HG02642 (cell line): ENCODE data around the gene H2AZ2.
"Not testable (repeated sequence)": the region's sequence is repeated elsewhere in the genome, so short reads cannot be mapped to it uniquely, and the experiment has no call there.

Experiments used
- ATAC-seq: cut with Tn5 transposase; IDR thresholded peaks from one replicate; pipeline ENCODE4 v1.9.1; 2021; ENCODE audit warnings: mild to moderate bottlenecking; ENCODE audit not compliant: unreplicated experiment, poor library complexity

Gene H2AZ2

GRCh38 chr7:44789990-44790389 is 57.9 kb downstream of the H2AZ2 start:
- no peak for ATAC-seq

DNA sequence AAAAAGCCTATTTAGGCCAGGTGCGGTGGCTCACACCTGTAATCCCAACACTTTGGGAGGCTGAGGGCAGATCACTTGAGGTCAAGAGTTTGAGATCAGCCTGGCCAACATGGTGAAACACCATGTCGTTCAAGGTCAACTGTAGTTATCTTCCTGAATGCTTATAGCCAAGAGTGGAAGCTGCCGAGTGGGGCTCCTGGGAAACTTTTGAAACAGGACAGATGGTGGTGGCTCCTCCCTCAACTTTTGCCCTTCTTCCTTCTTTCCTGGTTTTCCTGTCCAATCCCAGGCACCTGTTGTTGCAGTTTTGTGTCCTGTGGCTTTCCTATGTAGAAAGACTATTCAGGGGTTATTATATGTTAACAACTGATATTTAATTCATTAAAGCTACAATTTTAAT is 60.1 kb downstream of the H2AZ2 start:
- ATAC-seq: no peak

- no peak for ATAC-seq
Measured at GRCh38 chr7:44787041-44787440, 60.8 kb downstream of the H2AZ2 start.

GRCh38 chr7:44785218-44785617 is 62.7 kb downstream of the H2AZ2 start:
- ATAC-seq: not testable (repeated sequence)

GRCh38 chr7:44784364-44784763 is 63.5 kb downstream of the H2AZ2 start:
- no peak for ATAC-seq

DNA sequence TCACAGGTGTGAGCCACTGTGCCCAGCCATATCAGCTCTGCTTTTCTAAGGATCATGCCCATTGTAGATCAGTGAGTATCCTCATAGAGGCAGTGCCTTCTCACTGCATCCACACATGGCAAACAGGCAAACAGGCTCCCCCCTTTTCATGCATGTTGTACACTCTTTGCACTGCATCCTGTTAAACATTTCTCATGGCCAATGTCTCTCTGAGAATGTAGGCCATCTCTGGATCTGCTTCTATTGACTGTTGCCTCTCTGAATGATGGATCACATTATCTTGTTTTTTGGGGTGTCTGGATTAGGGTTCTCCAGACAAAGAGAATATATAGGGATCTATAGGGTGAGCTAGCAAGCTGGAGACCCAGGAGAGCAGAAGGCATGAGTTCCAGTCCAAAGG is 64.5 kb downstream of the H2AZ2 start:
- no peak for ATAC-seq

- no peak for ATAC-seq
Measured at GRCh38 chr7:44782460-44782859, 65.4 kb downstream of the H2AZ2 start.
